GM21723 (cell line): ENCODE data around the gene GPT2.
A peak's percentile ranks its signal among the peaks of the same experiment; 100 is the strongest.
"Not testable (repeated sequence)": the region's sequence is repeated elsewhere in the genome, so short reads cannot be mapped to it uniquely, and the experiment has no call there.

Experiments
- ATAC-seq: cut with Tn5 transposase; IDR thresholded peaks from one replicate; pipeline ENCODE4 v1.9.1; 2021; ENCODE audit warnings: mild to moderate bottlenecking, moderate library complexity; ENCODE audit not compliant: unreplicated experiment

The GPT2 gene

GRCh38 chr16:46862555-46863447 is 21.4 kb upstream of the GPT2 start:
- ATAC-seq = no peak

- ATAC-seq = no peak
Measured at GRCh38 chr16:46866286-46866685, 17.9 kb upstream of the GPT2 start.

- not testable (repeated sequence) for ATAC-seq
Measured at GRCh38 chr16:46867486-46867885, 16.7 kb upstream of the GPT2 start.

- ATAC-seq = not testable (repeated sequence)
Measured at GRCh38 chr16:46868891-46869290, 15.3 kb upstream of the GPT2 start.

GRCh38 chr16:46871597-46871996 is 12.6 kb upstream of the GPT2 start:
- no peak for ATAC-seq

GRCh38 chr16:46873201-46873600 is 11.0 kb upstream of the GPT2 start:
- no peak for ATAC-seq

- no peak for ATAC-seq
Measured at GRCh38 chr16:46875243-46875642, 8.9 kb upstream of the GPT2 start.

- no peak for ATAC-seq
Measured at GRCh38 chr16:46882304-46882939, 1.7 kb upstream of the GPT2 start.

- no peak for ATAC-seq
Measured at GRCh38 chr16:46882940-46883307, 1.2 kb upstream of the GPT2 start.

GRCh38 chr16:46883353-46883689 is 841 bp upstream of the GPT2 start:
- ATAC-seq = peak; percentile 1

GRCh38 chr16:46884513-46885293 is 541 bp downstream of the GPT2 start:
- ATAC-seq = peak; percentile 20

GRCh38 chr16:46885960-46886763 is 2.0 kb downstream of the GPT2 start:
- ATAC-seq = no peak

GRCh38 chr16:46886764-46887523 is 2.8 kb downstream of the GPT2 start:
- ATAC-seq = no peak

- ATAC-seq = no peak
Measured at GRCh38 chr16:46887524-46887854, 3.3 kb downstream of the GPT2 start.

- no peak for ATAC-seq
Measured at GRCh38 chr16:46889245-46889941, 5.2 kb downstream of the GPT2 start.

GRCh38 chr16:46889942-46890300 is 5.8 kb downstream of the GPT2 start:
- no peak for ATAC-seq

GRCh38 chr16:46891910-46892309 is 7.7 kb downstream of the GPT2 start:
- ATAC-seq = no peak

- ATAC-seq = no peak
Measured at GRCh38 chr16:46894036-46894672, 10.0 kb downstream of the GPT2 start.
